K562 (cell line): ENCODE measurements around the gene ADCY6. TPM values are rescaled to one million over a fixed set of nuclear protein-coding genes. Genes with fewer than 3 reads are reported as not detected.
A peak's percentile ranks its signal among the peaks of the same experiment; 100 is the strongest.

Experiments
- ARID2 ChIP-seq: fragments of 450-650 bp; IDR thresholded peaks from 2 replicates; pipeline ENCODE4 v1.6.1; 2017; ENCODE audit warnings: antibody characterized with exemption, mild to moderate bottlenecking
- ATF3 ChIP-seq, 2 experiments: fragments of 450-650 bp in 1 of 2; sonication (generic) in 1 of 2; formaldehyde crosslinking in 1 of 2; IDR thresholded peaks in 1 of 2; conservative IDR thresholded peaks in 1 of 2; 2 replicates each; pipeline versions ENCODE4 v1.6.1 to v1.8.1; 2016 to 2023; ENCODE audit warnings: mild to moderate bottlenecking in 2 of 2, moderate library complexity in 2 of 2, inconsistent platforms in 1 of 2, missing genetic modification reagents in 1 of 2
- BMI1 ChIP-seq: fragments of 150-350 bp; IDR thresholded peaks from 2 replicates; pipeline ENCODE4 v1.6.1; 2014; ENCODE audit warnings: low read length
- CTCF ChIP-seq, 3 experiments: IDR thresholded peaks in 2 of 3; conservative IDR thresholded peaks in 1 of 3; 2 replicates each; pipeline ENCODE4 v1.5.1; 2011 to 2012; ENCODE audit warnings: low read length in 3 of 3, mild to moderate bottlenecking in 3 of 3, control low read depth in 2 of 3, improper control_type of control experiment in 1 of 3, inconsistent platforms in 1 of 3, low read depth in 1 of 3, mixed read lengths in 1 of 3, moderate library complexity in 1 of 3; ENCODE audit not compliant: insufficient read depth in 2 of 3
- DEAF1 ChIP-seq: fragments of 450-650 bp; formaldehyde crosslinking; IDR thresholded peaks from 2 replicates; pipeline ENCODE4 v1.4.0; 2020; ENCODE audit warnings: mild to moderate bottlenecking, moderate library complexity
- GABPB1 ChIP-seq: sonication (generic); formaldehyde crosslinking; IDR thresholded peaks from 2 replicates; pipeline ENCODE4 v1.8.0; 2022; ENCODE audit warnings: mild to moderate bottlenecking, missing genetic modification reagents
- HDAC1 ChIP-seq, 2 experiments: fragments of 450-650 bp; IDR thresholded peaks; 2 replicates each; pipeline ENCODE4 v1.6.1; 2016 to 2017; ENCODE audit warnings: inconsistent platforms in 1 of 2, mild to moderate bottlenecking in 1 of 2, moderate library complexity in 1 of 2
- HDAC3 ChIP-seq: fragments of 450-650 bp; IDR thresholded peaks from 2 replicates; pipeline ENCODE4 v1.6.1; 2018; ENCODE audit warnings: borderline replicate concordance, mild to moderate bottlenecking, moderate library complexity; ENCODE audit not compliant: partially characterized antibody
- HMBOX1 ChIP-seq: sonication (generic); IDR thresholded peaks from 2 replicates; pipeline ENCODE4 v1.6.1; 2016
- KLF16 ChIP-seq: IDR thresholded peaks from 2 replicates; pipeline ENCODE4 v1.6.1; 2016; ENCODE audit warnings: antibody characterized with exemption
- MAZ ChIP-seq, 2 experiments: fragments of 450-650 bp in 1 of 2; sonication (generic) in 1 of 2; formaldehyde crosslinking; IDR thresholded peaks in 1 of 2; conservative IDR thresholded peaks in 1 of 2; 2 replicates each; pipeline versions ENCODE4 v1.4.0 to v1.5.0; 2020; ENCODE audit warnings: mild to moderate bottlenecking in 1 of 2, missing genetic modification reagents in 1 of 2
- NFRKB ChIP-seq: fragments of 450-650 bp; IDR thresholded peaks from 2 replicates; pipeline ENCODE4 v1.6.1; 2016; ENCODE audit warnings: low read depth
- SMARCB1 ChIP-seq: IDR thresholded peaks from 2 replicates; pipeline ENCODE4 v1.6.1; 2011; ENCODE audit warnings: improper control_type of control experiment, low read depth; ENCODE audit not compliant: insufficient read length
- SMC3 ChIP-seq: conservative IDR thresholded peaks from 2 replicates; pipeline ENCODE4 v1.6.1; 2011; ENCODE audit warnings: low read depth, low read length, improper control_type of control experiment; ENCODE audit not compliant: insufficient read depth
- STAG1 ChIP-seq: sonication (generic); formaldehyde crosslinking; IDR thresholded peaks from 2 replicates; pipeline ENCODE4 v1.5.0; 2020; ENCODE audit warnings: missing genetic modification reagents, borderline replicate concordance
- ZNF384 ChIP-seq: IDR thresholded peaks from 2 replicates; pipeline ENCODE4 v1.6.1; 2012; ENCODE audit warnings: low read depth, low read length, improper control_type of control experiment
- polyA plus RNA-seq, 8 experiments: library from polyadenylated mRNA; depleted of rRNA in 4 of 8; stranded (reverse) in 5 of 8; unstranded in 3 of 8; fragments of >200 nt; fragmentation: Nextera tagmentation in 2 of 8; fragmentation: Illumina TruSeq in 1 of 8; extraction: Ambion mirVana in 2 of 8; extraction: Trizol in 1 of 8; gene quantifications; 2 replicates each; pipeline versions ENCODE4 v1.2.1 to v1.2.3, GENCODE V29; 2011 to 2014; ENCODE audit warnings: inconsistent platforms in 1 of 8, missing spikeins in 1 of 8
- total RNA-seq, 7 experiments: library from RNA; depleted of rRNA in 6 of 7; stranded (reverse); fragments of >200 nt in 6 of 7; fragmentation: Illumina TruSeq in 2 of 7; extraction: Trizol in 2 of 7; gene quantifications; 2 replicates each; pipeline versions ENCODE4 v1.2.1 to v1.2.3, GENCODE V29; 2011 to 2021; ENCODE audit warnings: low replicate concordance in 1 of 7

The ADCY6 gene
- total and polyA plus RNA-seq, 9 of the 15 experiments (the other 6 are each of a cell fraction or from before 2014, with no cell fraction given), result 0.01 to 1.0 (median 0.53) TPM

- TF ChIP-seq DEAF1 (CRISPR knock-in tag) (peak; percentile 94), CTCF (IDR thresholded peaks at IDR 0.05 in 2 of 3, conservative IDR thresholded peaks at IDR 0.05 in 1 of 3; ENCODE audit: insufficient read depth in 2 of 3, low read depth in 1 of 3, low read length in 3 of 3) (peak; percentile 88 to 95 (median 94)), ATF3 (IDR thresholded peaks at IDR 0.05) (no peak), ATF3 (CRISPR knock-in tag; conservative IDR thresholded peaks at IDR 0.05) (peak; percentile 40; the same call in 1 of the 2 replicates), HMBOX1 (peak; percentile 62; the same call in 1 of the 2 replicates), KLF16 (no peak), BMI1 (no peak), SMARCB1 (no peak), HDAC3 (no peak), GABPB1 (0 out of 2 replicates have a peak, but pooled peaks have one; percentile 23), ARID2 (peak; percentile 81), STAG1 (CRISPR knock-in tag) (peak; percentile 49; the same call in 1 of the 2 replicates), MAZ (CRISPR knock-in tag; conservative IDR thresholded peaks at IDR 0.05 in 1 of 2, IDR thresholded peaks at IDR 0.05 in 1 of 2) (peak in 1 of 2 experiments; percentile 54; a peak in 2 of 4 replicates), SMC3 (peak; percentile 90), HDAC1 (IDR thresholded peaks at IDR 0.05) (no peak), ZNF384 (peak; percentile 85), NFRKB (no peak)
These were observed 6.9 kb upstream of the ADCY6 start (continued) for GRCh38 chr12:48795550-48796455.
